Progenitor cell of endocrine pancreas (in vitro differentiated cells): Measurements from ENCODE around the gene CADM1. TPM values are rescaled to one million over a fixed set of nuclear protein-coding genes. Genes with fewer than 3 reads are reported as not detected.
A peak's percentile ranks its signal among the peaks of the same experiment; 100 is the strongest.

Experiments used
- DNase-seq: peaks from one replicate; pipeline ENCODE4 v3.0.0; 2021; ENCODE audit warnings: low spot score; ENCODE audit not compliant: unreplicated experiment
- H3K27ac Mint-ChIP-seq: 2 replicates; pipeline ENCODE4 v1.8.0; 2021; ENCODE audit warnings: mild to moderate bottlenecking, moderate library complexity, mixed read lengths
- H3K27me3 Mint-ChIP-seq: 2 replicates; pipeline ENCODE4 v1.8.0; 2021; ENCODE audit warnings: mixed read lengths
- H3K36me3 Mint-ChIP-seq: 2 replicates; pipeline ENCODE4 v1.8.0; 2022; ENCODE audit warnings: mixed read lengths; ENCODE audit not compliant: insufficient read depth
- H3K4me1 Mint-ChIP-seq: 2 replicates; pipeline ENCODE4 v1.8.0; 2021; ENCODE audit warnings: low read depth, mixed read lengths
- H3K4me3 Mint-ChIP-seq: 2 replicates; pipeline ENCODE4 v1.8.0; 2021; ENCODE audit warnings: low read depth, mild to moderate bottlenecking, moderate library complexity, mixed read lengths
- H3K9me3 Mint-ChIP-seq: 2 replicates; pipeline ENCODE4 v1.8.0; 2021; ENCODE audit warnings: low read depth, mixed read lengths
- total RNA-seq: library from RNA; stranded (reverse); gene quantifications from 2 replicates; pipeline ENCODE4 v1.2.1, GENCODE V29; 2021
- TF ChIP-seq, protein P1 (sequence below): fragments of 200-600 bp; sonication (generic); IDR thresholded peaks from one replicate; pipeline ENCODE4 v1.5.0; 2021; ENCODE audit warnings: antibody characterized with exemption, mild to moderate bottlenecking; ENCODE audit not compliant: unreplicated experiment

CADM1 gene
- total RNA-seq, 1 donor from 2014 or later, result 147 TPM

DNA sequence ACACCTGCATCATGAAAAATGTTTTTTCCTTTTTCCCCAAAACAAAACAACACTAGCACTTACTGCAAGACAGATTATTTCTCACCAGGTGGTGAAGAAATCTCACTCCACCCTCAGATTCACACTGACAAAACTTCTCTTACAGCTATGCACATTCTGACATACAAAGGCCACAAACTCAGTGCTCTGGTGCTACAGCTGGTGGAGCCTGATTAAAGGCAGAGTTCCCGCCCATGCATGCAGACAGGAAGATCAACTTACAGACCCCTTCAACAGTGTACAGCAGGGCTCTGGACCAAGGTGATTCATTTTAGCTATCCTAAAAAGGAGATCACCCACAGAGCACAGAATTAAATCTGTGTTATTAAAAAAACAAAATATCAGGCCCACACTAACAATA lies 112.6 kb downstream of the CADM1 start:
- TF ChIP-seq, protein P1, sequence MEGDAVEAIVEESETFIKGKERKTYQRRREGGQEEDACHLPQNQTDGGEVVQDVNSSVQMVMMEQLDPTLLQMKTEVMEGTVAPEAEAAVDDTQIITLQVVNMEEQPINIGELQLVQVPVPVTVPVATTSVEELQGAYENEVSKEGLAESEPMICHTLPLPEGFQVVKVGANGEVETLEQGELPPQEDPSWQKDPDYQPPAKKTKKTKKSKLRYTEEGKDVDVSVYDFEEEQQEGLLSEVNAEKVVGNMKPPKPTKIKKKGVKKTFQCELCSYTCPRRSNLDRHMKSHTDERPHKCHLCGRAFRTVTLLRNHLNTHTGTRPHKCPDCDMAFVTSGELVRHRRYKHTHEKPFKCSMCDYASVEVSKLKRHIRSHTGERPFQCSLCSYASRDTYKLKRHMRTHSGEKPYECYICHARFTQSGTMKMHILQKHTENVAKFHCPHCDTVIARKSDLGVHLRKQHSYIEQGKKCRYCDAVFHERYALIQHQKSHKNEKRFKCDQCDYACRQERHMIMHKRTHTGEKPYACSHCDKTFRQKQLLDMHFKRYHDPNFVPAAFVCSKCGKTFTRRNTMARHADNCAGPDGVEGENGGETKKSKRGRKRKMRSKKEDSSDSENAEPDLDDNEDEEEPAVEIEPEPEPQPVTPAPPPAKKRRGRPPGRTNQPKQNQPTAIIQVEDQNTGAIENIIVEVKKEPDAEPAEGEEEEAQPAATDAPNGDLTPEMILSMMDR, result no peak
- H3K4me1 Mint-ChIP-seq, result peaks cover 17% of the 10 kb centered on the region
- no peaks in the 10 kb centered on the region for H3K36me3 Mint-ChIP-seq
- H3K4me3 Mint-ChIP-seq, result no peak overlapping the region
- no peak overlapping the region for H3K27ac Mint-ChIP-seq
- no peak for DNase-seq
- no peaks in the 10 kb centered on the region for H3K9me3 Mint-ChIP-seq
- H3K27me3 Mint-ChIP-seq, result no peaks in the 10 kb centered on the region

DNA sequence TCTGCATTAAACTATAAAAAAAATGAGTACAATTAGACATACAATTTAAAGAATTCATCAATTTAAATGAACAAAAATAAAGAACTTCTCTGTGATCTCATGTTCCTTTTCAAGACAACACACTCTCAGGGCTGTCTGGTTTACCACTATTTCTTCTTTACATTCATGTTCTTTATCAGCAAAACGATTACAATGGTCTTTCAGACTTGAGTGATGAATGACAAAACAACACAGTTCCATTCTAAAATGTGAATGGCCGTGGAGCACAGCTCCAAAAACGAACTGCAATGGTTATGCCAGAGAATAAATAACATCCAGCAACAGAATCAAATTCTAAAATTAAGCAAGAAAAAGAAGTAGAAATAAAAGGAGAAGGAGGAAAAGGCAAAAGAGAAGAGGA lies 113.1 kb downstream of the CADM1 start:
- Mint-ChIP-seq H3K9me3 (no peaks in the 10 kb centered on the region), H3K4me1 (peaks cover 17% of the 10 kb centered on the region), H3K4me3 (no peak overlapping the region), H3K27me3 (no peaks in the 10 kb centered on the region), H3K36me3 (no peaks in the 10 kb centered on the region), H3K27ac (peak overlapping the region; percentile 38)
- TF ChIP-seq, protein P1, result no peak
- no peak for DNase-seq

DNA sequence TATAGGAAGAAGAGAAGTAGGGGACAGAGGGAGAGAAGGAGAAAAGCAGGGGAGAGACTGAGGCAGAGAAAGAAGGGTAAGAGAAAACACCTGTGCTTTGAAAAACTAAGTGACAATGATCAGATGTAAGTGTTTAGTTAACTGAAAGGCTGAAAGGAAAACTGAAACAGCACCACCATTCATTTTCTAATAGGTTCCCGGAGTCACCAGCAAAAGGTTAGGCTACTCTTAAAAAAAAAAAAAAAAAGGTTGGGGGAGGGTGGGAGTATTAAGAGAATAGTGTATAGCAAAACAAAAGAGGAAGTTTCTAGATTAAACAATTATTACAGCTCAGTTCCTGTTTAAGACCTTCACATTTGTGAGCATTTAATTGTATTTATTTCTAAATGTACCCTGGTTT lies 113.8 kb downstream of the CADM1 start:
- TF ChIP-seq, protein P1, result no peak
- Mint-ChIP-seq H3K27me3 (no peaks in the 10 kb centered on the region), H3K27ac (no peak overlapping the region), H3K4me3 (no peak overlapping the region), H3K4me1 (peaks cover 17% of the 10 kb centered on the region), H3K36me3 (no peaks in the 10 kb centered on the region), H3K9me3 (no peaks in the 10 kb centered on the region)
- DNase-seq, result no peak

DNA sequence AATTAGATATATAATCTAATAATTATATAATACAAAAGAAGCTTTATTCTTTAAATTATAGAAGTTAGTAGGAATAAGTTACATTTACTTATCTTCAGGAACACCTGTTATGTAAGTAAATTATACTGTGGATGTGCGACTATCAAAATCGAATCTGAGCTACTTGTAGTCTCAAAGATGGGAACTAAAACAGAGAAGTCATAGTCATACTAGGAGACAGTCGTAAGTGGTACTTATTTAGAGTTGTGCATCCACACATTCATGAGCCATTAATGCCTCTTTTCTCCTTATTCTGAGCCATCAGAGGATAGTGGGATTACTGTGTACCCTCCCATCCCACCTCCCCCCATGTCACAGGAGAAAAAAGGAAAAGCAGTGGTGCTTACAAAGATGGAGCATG lies 114.4 kb downstream of the CADM1 start:
- no peaks in the 10 kb centered on the region for H3K27me3 Mint-ChIP-seq

DNA sequence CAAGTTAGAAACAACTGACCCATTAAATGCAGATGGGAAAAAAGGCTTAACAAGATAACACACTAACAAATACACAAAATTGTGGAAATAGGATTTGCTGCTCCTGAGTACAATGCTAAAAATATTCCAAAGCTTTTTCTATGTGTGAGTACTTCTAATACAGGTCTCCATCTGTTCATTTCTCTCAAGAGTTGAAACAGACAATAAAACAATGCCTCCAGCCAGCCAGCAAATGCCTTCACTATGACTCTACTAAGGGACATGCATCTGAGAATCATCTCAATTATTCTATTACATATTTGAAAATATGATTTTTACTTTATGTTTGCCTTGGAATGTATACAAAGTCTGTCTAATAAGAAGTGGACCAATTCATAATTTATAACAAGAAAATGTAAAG lies 119.0 kb downstream of the CADM1 start:
- Mint-ChIP-seq H3K36me3 (no peaks in the 10 kb centered on the region), H3K9me3 (no peaks in the 10 kb centered on the region), H3K27ac (no peak overlapping the region), H3K27me3 (no peaks in the 10 kb centered on the region), H3K4me1 (peaks cover 2% of the 10 kb centered on the region), H3K4me3 (no peak overlapping the region)
- DNase-seq, result no peak
- TF ChIP-seq, protein P1, result no peak

More for the DNA sequence above, 114.4 kb downstream of the CADM1 start:
- H3K27ac Mint-ChIP-seq, result no peak overlapping the region
- no peak for DNase-seq
- H3K4me3 Mint-ChIP-seq, result no peak overlapping the region
- H3K9me3 Mint-ChIP-seq, result no peaks in the 10 kb centered on the region
- TF ChIP-seq, protein P1, result no peak
- H3K4me1 Mint-ChIP-seq, result peaks cover 17% of the 10 kb centered on the region
- no peaks in the 10 kb centered on the region for H3K36me3 Mint-ChIP-seq
